Lower leg skin (tissue), 4 donors: ENCODE measurements around the gene SCFD2. TPM values are rescaled to one million over a fixed set of nuclear protein-coding genes. Genes with fewer than 3 reads are reported as not detected.

Experiments used
- DNase-seq, 2 donors: peaks; one replicate each; pipeline ENCODE4 v3.0.0-alpha.2; 2019; ENCODE audit warnings: low spot score in 2 of 2
- H3K4me3 ChIP-seq: fragments of 200-600 bp; sonication (generic); 2 replicates; pipeline ENCODE4 v1.5.1; 2017; ENCODE audit warnings: mild to moderate bottlenecking, low read depth; ENCODE audit not compliant: poor library complexity, severe bottlenecking
- POLR2A ChIP-seq, 2 donors: fragments of 450-650 bp; IDR thresholded peaks; one replicate each; pipeline ENCODE4 v1.6.1; 2016 to 2017; ENCODE audit warnings: antibody characterized with exemption in 2 of 2, mild to moderate bottlenecking in 1 of 2, moderate library complexity in 1 of 2
- WGBS, 2 donors: methylation state at CpG; one replicate each; pipeline ENCODE4 v1.1.5; 2018; 5-methylcytosine and 5-hydroxymethylcytosine counted together
- intact Hi-C: fragments of 100-400 bp; cut with DNase I; formaldehyde crosslinking; loops from one replicate; pipeline ENCODE4 v1.15.0; 2023; ENCODE audit warnings: low total_unique reads
- total RNA-seq, 4 donors: library from RNA; depleted of rRNA; stranded (reverse); fragments of >200 nt; gene quantifications; one replicate each; pipeline ENCODE4 v1.1.0, GENCODE V29; 2016
- TF ChIP-seq, protein P1 (sequence below), 3 donors: fragments of 450-650 bp; IDR thresholded peaks; one replicate each; pipeline ENCODE4 v1.5.1; 2016; ENCODE audit warnings: antibody characterized with exemption in 3 of 3, mild to moderate bottlenecking in 3 of 3, moderate library complexity in 2 of 3

The SCFD2 gene
- total RNA-seq, 4 donors from 2014 or later: 13.6 to 23.3 (median 19.0) TPM

DNA sequence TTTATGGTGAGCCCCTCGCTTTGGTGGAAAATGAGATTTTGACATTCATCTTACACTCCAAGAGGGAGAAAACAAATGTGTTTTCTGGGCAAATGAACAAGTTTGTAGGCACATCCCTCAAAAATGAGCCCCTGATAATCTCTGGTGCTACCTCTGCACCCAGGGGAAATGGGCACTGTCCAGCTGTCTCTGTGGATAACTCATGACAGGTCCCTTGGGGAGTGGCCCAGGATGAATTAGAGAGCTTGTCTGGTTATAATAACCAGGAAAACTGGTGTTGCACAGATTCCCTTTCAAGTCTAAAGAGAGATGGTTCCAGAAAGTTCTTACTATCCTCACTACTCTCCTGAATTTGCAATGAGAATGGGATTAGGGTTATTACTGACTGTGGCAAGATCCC lies 496.2 kb downstream of the SCFD2 start:
- no peak overlapping the region for H3K4me3 ChIP-seq
- intact Hi-C loops: no loop called here
- DNase-seq: no peak
- TF ChIP-seq, protein P1, sequence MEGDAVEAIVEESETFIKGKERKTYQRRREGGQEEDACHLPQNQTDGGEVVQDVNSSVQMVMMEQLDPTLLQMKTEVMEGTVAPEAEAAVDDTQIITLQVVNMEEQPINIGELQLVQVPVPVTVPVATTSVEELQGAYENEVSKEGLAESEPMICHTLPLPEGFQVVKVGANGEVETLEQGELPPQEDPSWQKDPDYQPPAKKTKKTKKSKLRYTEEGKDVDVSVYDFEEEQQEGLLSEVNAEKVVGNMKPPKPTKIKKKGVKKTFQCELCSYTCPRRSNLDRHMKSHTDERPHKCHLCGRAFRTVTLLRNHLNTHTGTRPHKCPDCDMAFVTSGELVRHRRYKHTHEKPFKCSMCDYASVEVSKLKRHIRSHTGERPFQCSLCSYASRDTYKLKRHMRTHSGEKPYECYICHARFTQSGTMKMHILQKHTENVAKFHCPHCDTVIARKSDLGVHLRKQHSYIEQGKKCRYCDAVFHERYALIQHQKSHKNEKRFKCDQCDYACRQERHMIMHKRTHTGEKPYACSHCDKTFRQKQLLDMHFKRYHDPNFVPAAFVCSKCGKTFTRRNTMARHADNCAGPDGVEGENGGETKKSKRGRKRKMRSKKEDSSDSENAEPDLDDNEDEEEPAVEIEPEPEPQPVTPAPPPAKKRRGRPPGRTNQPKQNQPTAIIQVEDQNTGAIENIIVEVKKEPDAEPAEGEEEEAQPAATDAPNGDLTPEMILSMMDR (IDR thresholded peaks at IDR 0.05): no peak
- no peak for TF ChIP-seq POLR2A (IDR thresholded peaks at IDR 0.05)
- 75 to 77% methylated on average over 1 of the region's 1 CpG for WGBS, 2 donors

DNA sequence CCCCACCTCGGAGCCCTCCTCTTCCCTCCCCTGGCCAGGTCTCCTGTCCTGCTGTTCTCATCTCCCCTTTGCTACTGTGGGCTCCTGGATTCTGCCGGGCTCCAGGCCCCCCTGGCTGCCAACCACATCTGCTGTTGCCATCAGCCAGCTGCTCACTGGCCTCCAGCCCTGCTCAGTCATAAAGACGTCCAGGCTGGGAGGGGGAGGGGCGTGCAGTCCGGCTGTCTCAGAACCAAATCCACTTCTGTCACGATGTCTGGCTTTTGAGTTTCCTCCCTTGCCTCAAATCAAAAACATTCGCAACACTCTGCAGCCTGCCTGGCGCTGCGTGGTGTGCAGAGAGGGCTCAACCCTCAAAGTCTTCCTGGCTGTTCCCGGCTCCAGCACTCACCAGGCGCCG lies 496.7 kb downstream of the SCFD2 start:
- DNase-seq: peak in 1 of 2 donors; percentile 87
- H3K4me3 ChIP-seq: no peak overlapping the region
- TF ChIP-seq, protein P1 (IDR thresholded peaks at IDR 0.05): no peak
- TF ChIP-seq POLR2A (IDR thresholded peaks at IDR 0.05): no peak
- 43 to 63% methylated on average over 12 of the region's 12 CpGs for WGBS, 2 donors
- intact Hi-C loops: no loop called here

DNA sequence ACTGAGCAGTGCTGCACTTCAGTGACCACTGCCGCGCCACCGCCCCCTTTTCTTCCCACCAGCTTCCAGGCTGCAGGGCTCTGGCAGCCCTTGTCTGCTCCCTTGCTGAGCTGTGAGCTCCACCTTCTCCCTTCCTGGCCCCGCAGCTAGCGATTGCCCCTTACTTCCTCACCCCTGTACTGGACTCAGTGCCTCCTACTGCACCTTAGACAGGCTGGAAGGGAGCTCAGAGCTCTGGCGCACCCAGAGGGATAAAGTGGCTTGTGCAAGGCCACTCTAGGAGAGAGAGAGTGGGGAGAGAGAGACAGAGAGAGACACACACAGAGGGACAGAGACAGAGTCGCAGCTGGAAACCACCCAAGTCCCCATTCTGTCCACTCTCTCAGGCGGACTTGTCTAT lies 497.7 kb downstream of the SCFD2 start:
- TF ChIP-seq, protein P1 (IDR thresholded peaks at IDR 0.05): no peak
- intact Hi-C loops: no loop called here
- no peak for DNase-seq
- H3K4me3 ChIP-seq: no peak overlapping the region
- WGBS, 2 donors: 77 to 80% methylated on average over 8 of the region's 8 CpGs

DNA sequence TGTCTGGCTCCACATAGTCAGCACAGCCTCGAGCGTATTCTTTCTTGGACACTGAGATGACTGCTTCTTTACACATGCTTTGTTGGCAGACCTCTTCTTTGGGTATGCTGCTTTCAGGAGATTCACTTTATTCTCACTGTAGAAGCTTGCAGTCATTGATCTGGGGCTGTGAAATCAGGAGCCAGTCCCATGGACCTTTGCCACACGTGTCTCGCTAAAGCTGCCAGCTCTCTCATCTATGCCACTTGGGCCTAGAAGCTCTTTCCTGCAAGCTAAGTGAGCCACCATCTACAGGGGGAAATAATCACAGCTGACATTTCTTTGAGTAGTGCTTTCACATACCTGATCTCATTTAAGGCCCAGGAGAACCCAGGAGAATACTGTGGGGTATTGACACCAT lies 498.7 kb downstream of the SCFD2 start:
- intact Hi-C loops: no loop called here
- no peak overlapping the region for H3K4me3 ChIP-seq
- DNase-seq: no peak
- TF ChIP-seq POLR2A (IDR thresholded peaks at IDR 0.05): no peak
- TF ChIP-seq, protein P1 (IDR thresholded peaks at IDR 0.05): no peak
- 89 to 92% methylated on average over 4 of the region's 4 CpGs for WGBS, 2 donors

DNA sequence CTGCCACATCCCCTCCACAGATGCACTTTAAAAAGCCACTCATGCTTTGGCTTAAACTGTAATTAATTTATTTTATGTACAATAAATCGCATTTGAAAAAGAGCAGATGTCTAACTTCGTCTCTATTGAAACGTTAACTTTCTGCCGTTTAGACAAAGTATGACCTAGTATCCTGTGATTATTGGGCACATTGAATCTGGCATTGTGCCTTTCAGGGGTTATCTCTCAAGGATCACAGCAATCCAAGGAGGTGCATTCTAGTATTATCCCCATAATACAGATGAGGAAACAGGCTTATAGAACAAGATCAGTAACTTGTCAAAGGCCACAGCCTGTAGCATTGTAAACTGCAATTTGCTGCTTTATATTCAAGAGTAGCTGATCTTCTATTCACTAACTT lies 499.1 kb downstream of the SCFD2 start:
- no peak for TF ChIP-seq POLR2A (IDR thresholded peaks at IDR 0.05)
- TF ChIP-seq, protein P1 (IDR thresholded peaks at IDR 0.05): no peak
- 79 to 82% methylated on average over 4 of the region's 4 CpGs for WGBS, 2 donors

DNA sequence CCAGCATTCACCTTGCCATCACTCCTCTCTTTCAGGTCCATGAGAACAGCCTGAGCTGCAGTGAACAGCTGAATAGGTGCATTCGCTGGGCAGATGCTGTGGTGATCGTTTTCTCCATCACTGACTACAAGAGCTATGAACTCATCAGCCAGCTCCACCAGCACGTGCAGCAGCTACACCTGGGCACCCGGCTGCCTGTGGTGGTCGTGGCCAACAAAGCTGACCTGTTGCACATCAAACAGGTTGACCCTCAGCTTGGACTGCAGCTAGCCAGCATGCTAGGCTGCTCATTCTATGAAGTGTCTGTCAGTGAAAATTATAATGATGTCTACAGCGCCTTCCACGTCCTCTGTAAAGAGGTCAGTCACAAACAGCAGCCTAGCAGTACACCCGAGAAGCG lies 500.6 kb downstream of the SCFD2 start:
- H3K4me3 ChIP-seq: no peak overlapping the region
- DNase-seq: no peak
- TF ChIP-seq POLR2A (IDR thresholded peaks at IDR 0.05): no peak
- TF ChIP-seq, protein P1 (IDR thresholded peaks at IDR 0.05): no peak
- WGBS, 2 donors: 83 to 86% methylated on average over 9 of the region's 9 CpGs
- intact Hi-C loops: no loop called here

More for the DNA sequence above, 499.1 kb downstream of the SCFD2 start:
- H3K4me3 ChIP-seq: no peak overlapping the region
- intact Hi-C loops: no loop called here
- no peak for DNase-seq
